Activated T-cell treated with anti-CD3 and anti-CD28 coated beads for 4 hours (primary cell): ENCODE results near the gene ARHGAP24.

Experiments
- DNase-seq: peaks from one replicate; pipeline ENCODE4 v3.0.0-alpha.2; 2020

Gene ARHGAP24

GRCh38 chr4:85708468-85708867 is 233.5 kb downstream of the ARHGAP24 start:
- DNase-seq: no peak

DNA sequence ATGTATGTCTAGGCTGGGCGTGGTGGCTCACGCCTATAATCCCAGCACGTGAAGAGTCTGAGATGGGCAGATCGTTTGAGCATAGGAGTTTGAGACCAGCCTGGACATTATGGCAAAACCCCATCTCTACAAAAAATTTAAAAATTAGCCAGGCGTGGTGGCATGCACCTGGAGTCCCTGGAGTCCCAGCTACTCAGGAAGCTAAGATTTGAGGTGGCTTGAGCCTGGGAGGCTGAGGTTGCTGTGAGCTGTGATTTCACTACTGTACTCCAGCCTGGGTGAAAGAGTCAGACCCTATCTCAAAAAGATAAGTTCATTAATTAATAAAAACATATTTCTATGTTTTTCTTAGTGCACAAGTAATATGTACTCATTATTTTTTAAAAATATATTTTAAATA is 238.1 kb downstream of the ARHGAP24 start:
- DNase-seq: no peak

DNA sequence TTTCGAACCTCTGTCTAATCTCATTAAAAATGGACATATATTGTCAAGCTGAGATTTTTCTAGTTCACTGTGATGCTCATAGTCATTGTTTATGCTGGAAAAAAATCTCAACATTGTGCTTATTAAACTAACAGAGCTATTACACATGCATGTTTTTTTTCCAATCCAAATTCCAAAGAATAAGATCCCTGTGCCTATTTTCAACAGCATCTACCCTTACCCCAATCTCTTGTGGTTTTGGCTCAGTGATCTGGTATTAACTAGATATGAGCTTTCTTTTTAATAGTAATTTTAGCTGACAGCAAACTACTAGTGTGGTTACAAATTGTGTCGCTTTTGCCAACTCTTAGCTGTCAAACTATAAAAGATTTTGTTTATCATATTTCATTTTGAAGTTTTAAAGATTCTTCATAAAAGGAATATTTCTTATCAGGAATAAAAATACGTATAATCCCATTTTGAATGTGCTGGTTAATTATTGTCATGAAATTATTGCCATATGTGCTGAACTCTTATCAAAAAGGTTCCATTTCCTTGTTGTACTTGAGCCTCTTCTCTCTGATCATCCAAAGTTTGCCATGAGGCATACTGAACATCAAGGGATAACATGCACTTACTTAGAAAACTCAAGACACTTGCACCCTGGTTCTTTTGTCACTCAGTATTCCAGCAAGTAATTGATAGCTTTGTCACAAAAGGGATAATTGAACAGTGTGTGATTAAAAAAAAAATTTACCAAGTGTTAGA is 241.2 kb downstream of the ARHGAP24 start:
- DNase-seq: no peak

DNA sequence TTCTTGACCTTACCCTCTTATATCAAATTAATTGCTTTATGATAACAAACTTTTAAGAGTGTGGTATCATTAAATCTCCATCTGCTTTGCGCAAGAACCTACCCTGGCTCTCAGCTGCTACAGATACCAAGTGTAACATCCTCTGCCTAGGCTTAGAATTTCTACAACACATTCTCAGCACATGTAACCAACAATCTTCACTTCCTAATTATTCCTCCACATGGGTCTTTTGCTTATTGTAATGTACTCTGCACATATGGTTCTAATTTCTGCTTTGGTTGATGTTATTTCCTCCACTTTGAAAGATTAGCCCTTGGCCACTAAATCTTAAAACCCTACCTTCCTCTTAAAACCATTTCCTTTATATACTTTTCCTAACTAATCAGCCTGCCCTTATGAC is 242.4 kb downstream of the ARHGAP24 start:
- DNase-seq: no peak

- no peak for DNase-seq
Observed at GRCh38 chr4:85717847-85718246, 242.9 kb downstream of the ARHGAP24 start.

DNA sequence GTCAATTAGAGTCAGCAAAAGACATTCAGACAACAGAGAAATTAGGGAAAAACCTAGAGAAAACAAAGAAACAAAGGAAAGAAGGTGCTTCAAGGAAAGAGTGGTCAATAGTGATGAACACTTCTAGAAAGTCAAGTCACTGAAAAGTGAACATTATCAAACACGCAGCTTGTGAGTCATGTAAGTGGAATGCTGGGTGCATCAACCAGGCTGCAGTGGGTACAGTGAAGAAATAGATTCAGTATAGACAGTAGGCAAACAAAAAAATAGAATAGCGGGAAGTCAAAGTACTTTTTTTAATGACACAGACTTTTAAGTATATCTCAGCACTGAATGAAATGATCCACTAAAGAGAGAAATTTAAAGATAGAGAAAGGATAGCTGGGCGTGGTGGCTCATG is 245.8 kb downstream of the ARHGAP24 start:
- no peak for DNase-seq

DNA sequence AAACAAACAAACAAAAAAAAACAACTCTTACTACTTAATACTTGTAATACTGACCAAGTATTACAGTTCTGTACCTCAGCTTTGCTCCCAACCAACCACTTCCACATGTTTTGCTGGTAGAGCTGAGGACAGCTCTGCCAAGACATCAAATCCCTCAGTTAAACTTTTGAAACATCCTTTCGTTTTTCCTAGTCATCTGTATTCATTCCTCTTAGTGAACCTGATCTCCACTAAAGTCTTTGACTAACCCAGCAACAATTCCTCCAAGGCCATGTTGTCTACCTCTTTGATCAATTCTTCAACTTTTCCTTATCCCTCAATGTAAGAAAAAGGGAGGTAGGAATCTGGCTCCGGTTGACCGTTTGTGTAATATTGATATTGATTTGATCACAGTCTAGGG is 247.5 kb downstream of the ARHGAP24 start:
- no peak for DNase-seq

DNA sequence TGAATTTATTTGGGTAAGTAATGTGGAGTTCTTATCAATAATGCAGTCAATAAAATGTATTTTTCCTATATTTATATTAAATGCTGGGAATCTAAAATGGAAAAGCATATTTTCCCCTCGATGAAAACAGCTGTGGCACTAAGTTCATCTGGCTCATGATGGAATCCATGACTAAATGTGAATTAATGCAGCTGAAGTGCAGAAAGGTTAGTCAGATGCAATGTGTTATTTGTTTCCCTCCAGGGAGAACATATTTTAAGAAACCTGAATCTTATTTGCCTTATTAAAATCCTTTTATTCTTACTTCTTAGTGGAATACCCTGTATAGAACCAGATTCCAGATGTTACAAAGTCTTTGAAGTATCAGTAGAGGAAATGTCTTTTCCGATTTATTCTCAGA is 247.9 kb downstream of the ARHGAP24 start:
- DNase-seq: no peak

GRCh38 chr4:85724791-85725563 is 250.0 kb downstream of the ARHGAP24 start:
- DNase-seq: no peak

DNA sequence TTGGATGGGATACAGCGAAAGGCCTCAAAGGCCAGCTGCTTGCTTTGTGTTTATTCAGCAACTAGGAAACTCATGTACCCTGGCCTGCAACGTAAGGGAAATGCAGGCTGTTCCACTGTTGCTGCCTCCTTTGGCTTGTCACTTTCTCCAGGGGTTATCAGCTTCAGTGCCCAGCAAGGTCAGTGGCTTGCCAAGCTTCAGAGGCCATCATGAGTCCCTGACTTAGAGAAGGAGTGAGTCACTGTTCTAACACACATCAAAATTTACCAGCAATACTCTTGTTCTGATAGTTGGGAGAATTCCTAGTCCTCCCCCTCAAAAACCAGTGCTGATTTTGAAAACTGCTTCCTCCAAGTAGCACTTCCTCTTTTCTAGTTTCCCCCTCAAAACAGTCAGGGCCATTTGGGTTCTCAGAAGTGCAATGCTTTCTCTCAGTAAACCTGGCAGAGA is 250.8 kb downstream of the ARHGAP24 start:
- no peak for DNase-seq

DNA sequence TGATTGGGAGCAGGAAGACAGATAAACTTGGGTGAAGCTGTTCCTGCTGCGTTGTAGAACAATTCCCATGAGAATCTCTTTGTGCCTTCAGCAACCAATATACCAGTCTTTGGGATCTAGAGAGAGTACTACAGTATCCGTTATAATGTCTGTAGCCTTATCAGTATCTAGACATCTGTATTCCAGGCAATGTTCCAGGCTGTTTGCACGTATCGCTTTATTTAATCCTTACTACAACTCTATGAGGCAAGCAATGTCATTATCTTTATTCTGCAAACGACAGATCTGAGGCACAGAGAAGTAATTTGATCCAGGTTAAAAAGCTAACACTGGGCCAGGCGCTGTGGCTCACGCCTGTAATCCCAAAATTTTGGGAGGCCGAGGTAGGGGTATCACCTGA is 251.6 kb downstream of the ARHGAP24 start:
- no peak for DNase-seq

- no peak for DNase-seq
Observed at GRCh38 chr4:85728464-85728863, 253.5 kb downstream of the ARHGAP24 start.

GRCh38 chr4:85732124-85732523 is 257.2 kb downstream of the ARHGAP24 start:
- DNase-seq: no peak

GRCh38 chr4:85733798-85734197 is 258.8 kb downstream of the ARHGAP24 start:
- DNase-seq: no peak

GRCh38 chr4:85734424-85734831 is 259.5 kb downstream of the ARHGAP24 start:
- no peak for DNase-seq

- no peak for DNase-seq
Observed at GRCh38 chr4:85736571-85736970, 261.6 kb downstream of the ARHGAP24 start.

- DNase-seq: no peak
Observed at GRCh38 chr4:85737254-85737653, 262.3 kb downstream of the ARHGAP24 start.

- no peak for DNase-seq
Observed at GRCh38 chr4:85738721-85739120, 263.8 kb downstream of the ARHGAP24 start.

DNA sequence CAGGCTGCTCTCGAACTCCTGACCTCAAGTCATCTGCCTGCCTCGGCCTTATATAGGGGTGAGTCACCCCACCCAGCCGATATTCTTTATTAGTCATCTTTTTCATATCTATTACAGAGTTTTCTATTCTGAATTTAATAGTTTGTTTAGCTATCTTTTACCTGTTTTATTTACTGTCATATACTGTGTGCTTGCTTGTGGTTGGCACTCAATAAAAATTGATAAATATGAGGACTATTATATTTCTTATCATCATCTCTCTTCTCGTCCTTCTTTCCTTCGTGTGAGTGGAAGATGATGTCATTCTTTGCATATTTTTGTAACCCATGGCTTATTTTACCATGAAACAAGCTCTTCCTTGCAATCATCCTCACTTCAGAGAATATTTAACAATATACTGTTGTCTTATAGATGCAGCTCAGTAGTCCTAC is 265.5 kb downstream of the ARHGAP24 start:
- DNase-seq: no peak

DNA sequence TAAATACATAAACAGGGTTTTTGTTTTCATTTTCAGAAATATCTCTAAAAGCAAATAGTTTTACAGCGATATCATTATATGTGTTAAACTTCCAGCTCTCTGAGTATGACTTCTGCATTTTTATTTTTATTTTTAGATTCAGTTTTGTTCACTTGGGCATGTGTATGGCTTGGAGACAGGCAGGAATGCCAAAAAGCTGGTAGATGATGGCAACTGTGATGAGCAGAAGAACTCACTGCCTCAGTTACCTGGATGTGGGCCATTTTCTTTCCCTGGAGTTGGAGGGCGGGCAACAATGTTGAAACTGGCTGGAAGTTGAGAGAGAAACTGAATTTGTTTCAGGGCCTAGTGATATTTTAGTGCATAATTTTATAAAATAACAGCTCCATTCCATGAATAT is 266.4 kb downstream of the ARHGAP24 start:
- DNase-seq: no peak

DNA sequence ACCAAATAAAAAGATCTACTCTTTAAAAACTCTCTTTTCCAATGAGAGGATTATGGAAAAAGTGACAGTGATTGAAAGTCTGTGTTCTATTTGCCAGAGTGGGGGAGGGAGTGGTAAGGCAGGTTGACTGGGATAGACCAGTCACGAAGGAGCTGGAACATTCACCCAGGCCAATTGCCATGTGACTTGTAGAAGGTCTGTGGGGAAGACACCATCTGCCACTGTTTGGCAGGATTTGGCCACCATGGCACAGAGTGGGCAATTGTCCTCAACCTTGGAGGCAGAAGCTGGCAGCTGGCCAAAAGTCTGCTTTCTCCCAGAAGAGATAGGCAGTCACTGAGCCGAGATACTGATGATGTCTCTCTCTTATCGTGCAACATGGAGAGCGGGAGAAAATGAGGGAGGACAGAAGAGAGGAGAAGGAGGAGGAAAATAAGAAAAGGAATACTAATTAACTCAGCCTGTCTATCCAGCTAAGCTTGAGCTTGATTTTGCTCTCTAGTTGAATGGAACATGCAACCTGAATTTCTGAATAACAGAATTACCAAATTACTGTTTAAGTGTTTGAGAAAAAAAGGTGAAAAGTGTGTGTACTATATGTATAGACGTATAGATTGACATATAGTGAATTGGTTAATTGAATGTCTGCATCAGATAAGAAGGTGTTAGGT is 267.1 kb downstream of the ARHGAP24 start:
- no peak for DNase-seq

GRCh38 chr4:85744950-85745349 is 270.0 kb downstream of the ARHGAP24 start:
- DNase-seq: no peak

GRCh38 chr4:85745939-85746338 is 271.0 kb downstream of the ARHGAP24 start:
- no peak for DNase-seq
